Activated CD8-positive, alpha-beta T cell treated with anti-CD3 and anti-CD28 coated beads for 36 hours (primary cell): ENCODE measurements around the gene PITPNB. TPM values are rescaled to one million over a fixed set of nuclear protein-coding genes. Genes with fewer than 3 reads are reported as not detected.

Source experiments
- ATAC-seq: fragments of 200-7000 bp; cut with Tn5 transposase; one replicate; pipeline ENCODE4 v1.10.0; 2021; ENCODE audit warnings: mild to moderate bottlenecking, moderate library complexity
- CTCF ChIA-PET: fragments of 350-600 bp; sonication (Branson Sonifier 250); formaldehyde crosslinking; loops from one replicate; lab custom pipeline; 2021; ENCODE audit warnings: antibody characterized with exemption; lab: Charles Lee
- POLR2A ChIA-PET: fragments of 350-600 bp; sonication (Branson Sonifier 250); formaldehyde crosslinking; loops from one replicate; lab custom pipeline; 2021; ENCODE audit warnings: antibody characterized with exemption; lab: Charles Lee
- DNase-seq: peaks from one replicate; pipeline ENCODE4 v3.0.0-alpha.2; 2020
- H3K27ac Mint-ChIP-seq: one replicate; pipeline ENCODE4 v1.8.0; 2021; ENCODE audit warnings: mild to moderate bottlenecking, mixed read lengths
- H3K27me3 Mint-ChIP-seq: one replicate; pipeline ENCODE4 v1.8.0; 2021; ENCODE audit warnings: mixed read lengths
- H3K36me3 Mint-ChIP-seq: one replicate; pipeline ENCODE4 v1.8.0; 2021; ENCODE audit warnings: low read depth, mixed read lengths
- H3K4me1 Mint-ChIP-seq: one replicate; pipeline ENCODE4 v1.8.0; 2021; ENCODE audit warnings: low read depth, mixed read lengths
- H3K4me3 Mint-ChIP-seq: one replicate; pipeline ENCODE4 v1.8.0; 2021; ENCODE audit warnings: mild to moderate bottlenecking, moderate library complexity, mixed read lengths
- H3K9me3 Mint-ChIP-seq: one replicate; pipeline ENCODE4 v1.8.0; 2021; ENCODE audit warnings: mixed read lengths
- CTCF ChIP-seq: fragments of 200-600 bp; IDR thresholded peaks from one replicate; pipeline ENCODE4 v1.8.0; 2022; ENCODE audit warnings: antibody characterized with exemption, mild to moderate bottlenecking
- intact Hi-C: fragments of 100-400 bp; cut with micrococcal nuclease; formaldehyde crosslinking; loops from one replicate; pipeline ENCODE4 v1.10.0; 2022
- total RNA-seq, 2 experiments: library from RNA; stranded (reverse); gene quantifications; one replicate each; pipeline ENCODE4 v1.2.3, GENCODE V29; 2021

Gene PITPNB
- total RNA-seq, 2 experiments from 2014 or later: 87.7 to 89.1 TPM

GRCh38 chr22:27903805-27904473 is 15.1 kb downstream of the PITPNB start:
- no peak overlapping the region for H3K4me3 Mint-ChIP-seq
- ATAC-seq (peak; percentile 88), DNase-seq (no peak)
- intact Hi-C loops: no loop called here
- ChIA-PET POLR2A (interaction anchor here (0.6 kb wide), 1 partner anchor 964 kb away, joined by 3 read pairs; no protein-coding TSS in a partner anchor), CTCF (interaction anchor here (2.2 kb wide), 1 partner anchor 17 kb away, joined by 9 read pairs; no protein-coding TSS in a partner anchor)
- no peaks in the 10 kb centered on the region for H3K27me3 Mint-ChIP-seq
- H3K9me3 Mint-ChIP-seq: no peaks in the 10 kb centered on the region
- no peak for TF ChIP-seq CTCF
- peak overlapping the region; percentile 41 for H3K27ac Mint-ChIP-seq
- peaks cover 60% of the 10 kb centered on the region for H3K36me3 Mint-ChIP-seq
- peaks cover 52% of the 10 kb centered on the region for H3K4me1 Mint-ChIP-seq

GRCh38 chr22:27900153-27900552 is 18.9 kb downstream of the PITPNB start:
- H3K4me3 Mint-ChIP-seq: no peak overlapping the region
- peaks cover 47% of the 10 kb centered on the region for H3K36me3 Mint-ChIP-seq
- H3K27ac Mint-ChIP-seq: no peak overlapping the region
- ATAC-seq (no peak), DNase-seq (no peak)
- no peaks in the 10 kb centered on the region for H3K27me3 Mint-ChIP-seq
- H3K9me3 Mint-ChIP-seq: no peaks in the 10 kb centered on the region
- no peak for TF ChIP-seq CTCF
- CTCF ChIA-PET: interaction anchor here (1.1 to 1.9 kb wide), 3 partner anchors 13 to 19 kb away, joined by 6 to 8 read pairs (median 6); no protein-coding TSS in a partner anchor
- H3K4me1 Mint-ChIP-seq: peaks cover 24% of the 10 kb centered on the region
- POLR2A ChIA-PET: no interaction called here
- intact Hi-C loops: no loop called here

GRCh38 chr22:27896245-27896644 is 22.8 kb downstream of the PITPNB start:
- intact Hi-C loops: no loop called here
- Mint-ChIP-seq H3K27ac (no peak overlapping the region), H3K4me3 (no peak overlapping the region), H3K36me3 (peaks cover 49% of the 10 kb centered on the region), H3K27me3 (no peaks in the 10 kb centered on the region), H3K4me1 (peaks cover 9% of the 10 kb centered on the region), H3K9me3 (no peaks in the 10 kb centered on the region)
- DNase-seq (no peak), ATAC-seq (no peak)
- ChIA-PET CTCF (interaction anchor here (1.6 kb wide), 1 partner anchor 10 kb away, joined by 5 read pairs; no protein-coding TSS in a partner anchor), POLR2A (no interaction called here)
- TF ChIP-seq CTCF: no peak

GRCh38 chr22:27895600-27895999 is 23.5 kb downstream of the PITPNB start:
- H3K36me3 Mint-ChIP-seq: peaks cover 45% of the 10 kb centered on the region
- DNase-seq (no peak), ATAC-seq (no peak)
- CTCF ChIA-PET: interaction anchor here (1.6 to 2.5 kb wide), 2 partner anchors 9 to 14 kb away, joined by 5 to 15 read pairs; no protein-coding TSS in a partner anchor
- H3K27ac Mint-ChIP-seq: no peak overlapping the region
- no peaks in the 10 kb centered on the region for H3K9me3 Mint-ChIP-seq
- no peak overlapping the region for H3K4me3 Mint-ChIP-seq
- no peaks in the 10 kb centered on the region for H3K27me3 Mint-ChIP-seq
- TF ChIP-seq CTCF: no peak
- intact Hi-C loops: no loop called here
- POLR2A ChIA-PET: no interaction called here
- H3K4me1 Mint-ChIP-seq: peaks cover 3% of the 10 kb centered on the region

DNA sequence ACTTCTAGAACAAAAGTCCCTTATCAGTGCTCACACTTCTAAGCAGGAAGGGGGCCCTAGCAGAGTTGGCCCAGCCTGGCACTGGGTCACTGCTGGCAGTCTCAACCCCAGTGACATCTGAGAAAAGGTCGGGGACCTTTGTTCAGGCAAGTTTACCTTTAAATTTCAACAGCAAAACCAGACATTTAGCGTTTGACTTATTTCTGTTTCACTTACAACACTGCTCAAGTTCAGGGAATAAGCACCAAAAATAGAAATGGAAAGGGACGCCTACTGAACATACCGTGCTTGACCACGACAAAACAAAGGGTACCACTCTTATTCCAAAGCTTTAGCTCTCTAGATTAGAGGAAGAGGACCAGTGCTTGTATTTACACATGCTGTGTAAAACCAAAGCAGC is 26.2 kb downstream of the PITPNB start:
- ATAC-seq (no peak), DNase-seq (no peak)
- Mint-ChIP-seq H3K4me3 (no peak overlapping the region), H3K36me3 (peaks cover 57% of the 10 kb centered on the region), H3K4me1 (peaks cover 3% of the 10 kb centered on the region), H3K27ac (peak overlapping the region; percentile 27), H3K9me3 (no peaks in the 10 kb centered on the region), H3K27me3 (no peaks in the 10 kb centered on the region)
- POLR2A ChIA-PET: no interaction called here
- CTCF ChIA-PET: no interaction called here
- intact Hi-C loops: no loop called here
- no peak for TF ChIP-seq CTCF
